NCI-H2107 treated with DMSO at 0.1 percent for 48 hours (cell line): ENCODE results near the gene ICA1.
"Not testable (repeated sequence)": the region's sequence is repeated elsewhere in the genome, so short reads cannot be mapped to it uniquely, and the experiment has no call there.

Experiments
- DNase-seq: peaks from one replicate; lab custom pipeline; 2025; ENCODE audit not compliant: unreplicated experiment; lab: John Stamatoyannopoulos, UW

The ICA1 gene

DNA sequence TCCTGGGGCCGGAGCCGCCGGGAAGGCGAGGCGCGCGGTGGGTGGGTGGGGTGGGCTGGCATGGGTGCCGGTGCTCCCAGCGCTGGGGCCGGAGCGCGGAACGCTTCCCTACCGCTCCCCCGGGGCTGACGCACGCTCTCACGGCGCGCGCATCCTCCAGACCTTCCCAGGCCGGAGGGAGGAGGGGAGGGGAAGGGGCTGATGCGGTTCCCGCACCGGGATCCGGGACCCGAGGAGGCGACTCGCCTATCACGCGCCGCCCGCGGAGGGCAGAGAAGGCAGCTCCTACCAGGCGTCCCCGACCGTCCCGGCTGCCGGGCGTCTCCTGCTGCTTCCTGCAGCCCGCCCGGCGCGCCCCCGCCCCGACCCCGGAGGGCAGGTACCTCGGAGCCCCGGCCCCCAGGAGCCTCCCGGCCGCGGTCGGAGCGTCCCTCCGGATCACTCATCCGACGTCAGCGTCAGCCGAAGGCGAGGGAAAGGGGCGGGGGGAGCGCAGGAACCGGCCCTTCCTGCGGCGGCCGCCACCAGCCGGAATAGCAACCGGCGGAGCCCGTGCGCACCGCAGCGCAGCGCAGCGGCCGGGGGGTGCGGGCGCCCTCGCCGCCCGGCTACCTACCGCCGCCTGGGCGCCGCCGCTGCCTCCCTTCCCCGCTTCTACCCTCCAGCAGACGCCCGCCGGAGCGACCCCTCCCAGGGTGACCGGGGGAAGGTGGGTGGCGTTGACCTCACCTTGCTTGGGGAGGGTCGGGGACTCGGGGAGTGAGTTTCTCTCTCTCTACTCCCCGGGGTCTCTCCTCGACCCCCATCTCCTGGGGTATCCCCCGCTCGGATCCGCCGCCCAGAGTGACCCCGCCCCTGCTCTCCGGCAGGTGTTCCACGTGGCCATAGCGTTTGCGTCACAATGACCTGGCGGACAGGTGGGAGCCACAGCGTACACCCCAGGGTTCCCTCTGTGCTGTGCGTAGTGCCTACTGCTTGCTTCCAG is at the start of gene ICA1:
TSS of gene ICA1 (minus strand) at position 457 of the 985 bp plus-strand sequence. CDS start 26,241 bp downstream, outside the sequence.
- peak; percentile 84 for DNase-seq

DNA sequence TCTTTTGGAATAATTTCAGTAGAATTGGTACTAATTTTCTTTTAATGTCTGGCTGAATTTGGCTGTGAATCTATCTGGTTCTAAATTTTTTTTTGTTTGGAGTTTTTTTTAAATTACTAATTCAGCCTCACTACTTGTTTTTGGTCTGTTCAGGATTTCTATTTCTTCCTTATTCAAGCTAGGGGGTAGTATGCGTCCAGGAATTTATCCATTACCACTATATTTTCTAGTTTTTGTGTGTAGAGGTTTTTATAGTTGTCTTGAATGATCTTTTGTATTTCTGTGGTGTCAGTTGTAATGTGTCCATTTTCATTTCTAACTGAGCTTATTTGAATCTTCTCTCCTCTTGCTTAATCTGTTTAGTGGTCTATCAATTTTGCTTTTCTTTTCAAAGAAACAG is 48.9 kb upstream of the ICA1 start:
- DNase-seq, result no peak

DNA sequence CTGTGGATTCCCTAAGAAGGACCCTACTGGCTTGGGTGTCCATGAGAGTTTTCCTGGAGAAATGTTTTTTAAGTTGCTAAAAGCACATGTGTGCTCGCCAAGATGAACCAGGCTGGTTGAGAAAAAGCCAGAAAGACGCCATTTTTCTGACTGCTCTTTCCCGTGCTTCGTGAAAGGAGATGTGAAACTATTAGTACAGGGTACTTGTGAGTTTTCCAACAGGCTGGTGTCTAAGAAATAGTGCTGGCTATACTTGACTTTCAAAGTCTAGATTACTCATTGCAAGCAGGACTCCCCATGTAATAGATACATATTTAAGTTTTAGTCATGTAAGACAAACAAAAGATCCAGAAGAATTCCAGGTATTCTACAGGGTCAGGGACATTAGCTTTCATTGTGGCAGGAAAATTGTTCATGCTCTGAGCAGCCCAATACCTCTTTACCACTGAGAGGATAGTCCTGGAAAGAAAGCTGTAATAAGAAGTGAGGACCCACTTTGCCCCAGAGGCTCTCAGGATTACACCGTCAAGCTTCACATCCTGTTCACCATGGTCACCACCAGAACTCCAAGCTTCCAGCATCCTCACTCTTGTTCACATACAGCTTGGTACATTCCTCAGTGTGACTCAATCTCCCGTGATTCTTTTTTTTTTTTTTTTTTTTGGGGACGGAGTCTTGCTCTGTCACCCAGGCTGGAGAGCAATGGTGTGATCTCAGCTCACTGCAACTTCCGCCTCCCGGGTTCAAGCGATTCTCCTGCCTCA is 43.8 kb upstream of the ICA1 start:
- no peak for DNase-seq

DNA sequence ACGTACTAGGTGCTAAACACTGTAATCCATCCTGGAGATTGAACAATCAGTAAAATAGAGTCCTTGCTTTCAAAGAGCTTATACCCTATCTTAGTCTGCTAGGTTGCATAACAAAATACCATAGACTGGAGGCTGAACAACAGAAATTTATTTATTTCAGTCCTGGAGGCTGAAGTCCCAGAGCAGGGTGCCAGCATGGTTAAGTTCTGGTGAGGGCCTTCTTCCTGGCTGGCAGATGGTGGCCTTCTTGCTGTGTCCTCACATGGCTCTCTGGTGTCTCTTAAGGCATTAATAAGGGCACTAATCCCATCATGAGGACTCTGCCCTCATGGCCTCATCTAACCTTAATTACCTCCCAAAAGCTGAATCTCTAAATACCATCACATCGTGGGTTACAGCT is 43.1 kb upstream of the ICA1 start:
- no peak for DNase-seq

DNA sequence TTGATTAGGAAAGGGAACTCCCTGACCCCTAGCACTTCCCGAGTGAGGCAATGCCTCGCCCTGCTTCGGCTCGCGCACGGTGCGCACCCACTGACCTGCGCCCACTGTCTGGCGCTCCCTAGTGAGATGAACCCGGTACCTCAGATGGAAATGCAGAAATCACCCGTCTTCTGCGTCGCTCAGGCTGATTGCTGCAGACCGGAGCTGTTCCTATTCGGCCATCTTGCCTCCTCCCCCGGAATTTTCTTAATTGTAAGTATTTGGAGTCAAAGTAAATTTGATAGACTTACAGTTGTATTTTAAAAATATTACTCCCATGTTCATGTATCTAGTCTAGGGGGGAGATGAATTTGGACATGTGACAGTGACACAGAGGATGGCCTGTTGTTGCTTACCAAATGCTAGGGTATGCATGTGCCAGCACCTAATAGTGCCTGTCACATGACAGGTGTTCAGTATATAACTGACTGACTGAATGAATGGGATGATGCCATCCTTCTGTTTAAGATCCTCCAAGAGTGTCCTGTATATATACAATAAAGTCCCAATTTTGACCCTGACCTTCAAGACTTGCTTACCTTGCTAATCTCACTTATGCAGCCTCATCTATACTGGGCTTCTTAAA is 42.0 kb upstream of the ICA1 start:
- no peak for DNase-seq

DNA sequence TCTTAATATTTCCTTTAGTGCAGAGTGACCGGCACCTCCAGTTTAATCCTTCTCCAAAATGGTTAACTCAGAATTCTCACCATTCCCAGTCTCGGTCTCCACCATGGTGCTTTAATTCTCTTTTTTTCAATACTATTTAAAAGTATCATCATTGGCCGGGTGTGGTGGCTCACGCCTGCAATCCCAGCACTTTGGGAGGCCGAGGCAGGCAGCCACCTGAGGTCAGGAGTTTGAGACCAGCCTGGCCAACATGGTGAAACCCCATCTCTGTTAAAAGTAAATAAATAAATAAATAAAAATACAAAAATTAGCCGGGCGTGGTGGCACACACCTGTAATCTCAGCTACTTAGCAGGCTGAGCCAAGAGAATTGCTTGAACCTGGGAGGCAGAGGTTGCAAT is 35.1 kb upstream of the ICA1 start:
- not testable (repeated sequence) for DNase-seq

DNA sequence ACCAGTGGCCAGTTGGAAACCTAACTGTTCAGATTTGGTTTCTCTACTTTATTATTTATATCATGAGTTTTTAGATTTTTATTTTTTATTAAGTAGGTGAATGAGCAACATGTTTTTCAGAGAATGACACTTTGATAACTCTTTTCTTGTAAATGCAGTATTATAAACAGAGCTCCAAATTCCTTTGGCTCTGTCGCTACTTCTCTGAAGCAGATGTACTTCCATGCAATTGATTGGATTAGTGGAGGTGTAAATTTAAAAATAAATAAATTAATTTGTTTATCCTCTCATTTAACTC is 34.3 kb upstream of the ICA1 start:
- DNase-seq, result no peak

DNA sequence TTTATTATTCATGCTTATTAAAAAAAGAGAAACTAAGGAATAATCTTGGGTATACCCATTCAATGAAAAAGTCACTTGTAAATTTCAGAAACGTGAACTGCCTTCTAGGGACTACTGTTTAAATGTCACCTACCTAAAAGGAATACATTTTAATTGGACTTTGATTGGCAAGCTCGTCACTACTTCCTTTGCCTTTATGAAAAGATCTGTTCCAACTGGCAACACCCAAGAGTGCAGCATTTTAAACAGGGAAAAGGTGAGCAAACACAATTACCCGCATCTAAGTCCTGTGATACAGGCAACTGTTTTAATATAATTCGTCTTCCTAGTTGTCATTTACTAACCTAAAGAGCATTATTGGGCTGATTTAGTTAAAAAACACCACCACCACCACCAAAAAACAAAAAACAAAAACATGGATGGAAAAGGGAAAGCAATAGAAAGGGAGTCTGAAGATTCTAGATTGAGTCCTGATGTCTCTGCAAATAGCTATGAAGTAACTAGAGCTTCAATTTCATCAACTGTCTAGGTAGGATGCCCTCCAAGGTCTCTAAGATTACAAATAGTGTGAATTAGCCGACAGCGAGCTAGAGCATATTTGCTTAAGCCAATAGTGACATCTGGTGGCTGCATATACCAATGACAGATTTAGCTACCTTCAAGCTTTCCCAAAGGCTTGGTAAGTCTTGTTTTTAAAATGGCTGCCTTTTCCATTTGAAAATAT is 33.8 kb upstream of the ICA1 start:
- DNase-seq, result peak; percentile 98

DNA sequence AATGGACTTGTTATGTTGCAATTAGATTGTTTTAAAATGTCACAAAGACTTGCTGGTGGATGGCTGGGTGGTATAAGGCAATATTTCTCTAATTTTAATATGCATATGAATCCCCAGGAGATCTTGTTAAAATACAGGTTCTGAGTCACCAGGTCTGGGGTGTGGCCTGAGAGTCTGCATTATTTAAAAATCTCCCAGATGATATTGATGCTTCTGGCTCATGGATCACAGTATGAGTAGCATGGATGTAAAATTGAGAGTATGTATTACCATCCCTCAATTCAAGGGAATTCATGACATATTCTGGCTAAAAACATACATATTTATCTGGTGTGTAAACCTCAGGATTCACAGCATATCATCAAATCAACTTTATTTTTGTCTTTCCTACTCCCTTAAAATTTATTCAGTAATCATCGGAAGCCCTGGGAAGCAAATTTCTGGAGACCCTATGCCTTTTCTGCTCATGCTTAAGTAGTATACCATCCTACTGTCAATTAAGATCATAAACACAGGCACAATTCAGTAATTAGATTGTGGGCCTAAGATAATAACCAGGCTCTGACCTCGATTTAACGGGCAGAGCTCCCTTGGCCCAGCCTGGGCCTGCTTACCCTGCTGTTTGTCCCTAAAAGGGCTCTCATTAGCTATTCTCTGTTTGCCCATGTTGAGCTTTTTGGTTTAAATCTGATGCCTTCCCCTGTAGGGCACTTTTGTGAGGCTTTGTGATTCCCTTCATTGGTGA is 29.6 kb upstream of the ICA1 start:
- DNase-seq, result no peak

DNA sequence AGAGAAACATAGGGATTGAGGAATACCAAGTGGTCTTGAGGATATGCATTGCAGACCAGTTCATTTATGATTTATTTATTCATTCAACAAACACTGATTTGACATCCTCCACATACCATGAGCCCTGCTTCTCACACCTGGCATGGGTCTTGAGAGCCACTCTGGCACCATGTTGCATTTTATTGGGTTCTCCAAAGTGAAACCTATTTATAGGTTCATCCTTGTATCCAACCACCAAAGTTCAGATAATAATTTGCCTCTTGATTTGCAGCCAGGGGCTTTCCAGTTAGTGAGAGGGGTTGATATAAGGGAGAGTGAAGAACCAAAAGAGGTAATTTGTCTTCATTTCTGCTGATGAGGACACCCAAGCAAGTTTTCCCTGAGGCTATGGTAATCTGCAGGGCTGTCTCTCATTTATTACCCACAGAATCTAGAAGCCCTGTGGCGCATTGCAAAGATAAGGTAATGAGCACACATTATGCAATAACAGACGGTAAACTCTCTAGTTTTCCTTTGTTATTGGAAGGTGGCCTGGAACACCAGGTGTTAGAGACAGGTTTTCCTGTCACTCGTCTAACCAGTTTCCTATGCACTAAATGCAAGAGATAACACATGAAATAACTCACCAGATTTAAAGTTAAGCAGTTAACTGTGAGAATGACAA is 28.8 kb upstream of the ICA1 start:
- DNase-seq, result peak; percentile 95

DNA sequence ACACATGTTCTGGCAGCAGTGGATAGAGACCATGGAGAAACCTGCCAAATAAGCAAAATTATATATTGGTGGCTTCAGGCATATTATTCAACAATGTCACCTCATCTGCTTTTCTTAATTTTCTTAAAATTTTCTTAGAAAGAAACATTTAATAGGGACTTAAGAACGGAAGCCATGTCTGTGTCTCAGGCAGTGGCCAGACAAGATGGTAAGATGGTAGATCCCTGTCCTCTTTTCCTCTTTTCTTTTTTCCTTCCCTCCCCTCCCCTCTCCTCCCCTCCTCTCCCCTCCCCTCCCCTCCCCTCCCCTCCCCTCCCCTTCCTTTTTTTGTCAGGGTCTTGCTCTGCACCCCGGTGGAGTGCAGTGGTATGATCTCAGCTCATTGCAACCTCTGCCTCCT is 24.2 kb upstream of the ICA1 start:
- DNase-seq, result no peak

DNA sequence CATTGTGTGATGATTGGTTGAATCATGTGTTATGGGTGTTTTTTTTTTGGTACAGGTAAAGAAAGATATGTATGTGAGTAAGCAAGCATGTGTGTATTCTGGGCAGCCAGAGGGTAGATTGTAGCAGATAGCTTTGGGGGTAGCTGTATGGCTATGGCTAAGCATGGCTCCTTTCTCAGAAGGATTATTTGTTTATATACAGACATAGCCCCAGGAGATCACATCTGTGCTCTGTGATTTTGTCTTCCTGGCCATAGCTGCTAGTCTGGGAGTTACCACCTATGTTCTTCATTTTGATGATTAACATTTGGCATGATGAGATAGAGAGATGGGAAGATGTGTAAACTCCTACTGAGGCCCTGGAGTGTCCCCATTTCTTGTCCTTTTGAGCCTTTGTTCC is 23.2 kb upstream of the ICA1 start:
- no peak for DNase-seq

DNA sequence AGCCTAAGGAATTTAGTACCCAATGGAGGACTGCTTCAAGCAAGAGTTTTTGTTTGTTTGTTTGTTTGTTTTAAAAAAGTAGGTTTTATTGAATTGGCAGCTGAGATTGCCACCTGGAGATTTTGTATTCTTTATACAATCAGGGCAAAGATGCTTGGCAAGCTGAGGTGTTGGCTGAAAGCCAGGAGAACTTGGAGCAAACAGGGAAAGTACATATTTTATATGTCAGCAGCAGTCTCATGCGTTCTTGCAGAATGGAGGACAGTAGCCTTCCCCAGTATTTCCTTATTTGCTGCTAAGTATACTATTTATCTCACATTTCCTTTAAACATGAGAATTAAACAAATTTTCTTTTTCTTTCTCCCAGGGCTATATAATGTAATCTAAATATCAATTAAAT is 22.6 kb upstream of the ICA1 start:
- DNase-seq, result no peak

DNA sequence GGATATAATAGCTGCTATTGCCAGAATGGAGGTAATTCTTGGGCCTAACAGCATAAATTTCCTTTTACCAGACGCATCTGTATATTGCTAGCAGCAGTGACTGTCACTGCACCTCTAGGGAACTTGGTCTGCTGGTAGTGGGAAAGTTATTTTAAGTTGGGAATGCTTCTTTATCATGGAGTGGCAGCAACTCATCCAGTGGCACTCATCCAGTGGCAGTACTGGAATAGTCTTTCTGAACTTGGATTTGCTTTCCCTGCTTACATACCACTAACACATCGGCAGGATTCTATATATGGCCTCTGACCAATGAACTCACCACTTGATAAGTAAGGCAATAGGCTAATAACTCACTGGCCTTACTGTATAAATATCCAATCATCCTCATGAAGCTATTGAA is 22.0 kb upstream of the ICA1 start:
- DNase-seq, result no peak

DNA sequence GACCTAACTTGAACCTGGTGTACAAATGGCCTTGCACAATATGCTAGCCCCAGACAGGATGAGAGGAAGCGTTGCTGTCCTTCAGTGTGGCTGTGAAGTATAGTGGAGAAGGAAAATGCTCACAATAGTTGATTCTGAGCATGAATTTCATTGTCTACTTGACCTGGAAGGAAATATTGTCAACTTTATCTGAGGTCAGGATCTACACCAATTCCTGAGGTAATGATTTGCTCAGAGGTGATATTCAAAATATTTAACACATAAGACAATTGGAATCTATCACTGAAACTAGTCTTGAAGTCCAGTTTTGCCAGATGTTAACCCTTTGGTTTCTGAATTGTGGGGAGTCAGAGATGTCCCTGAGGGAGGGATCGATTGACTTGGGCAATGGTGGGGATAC is 20.9 kb upstream of the ICA1 start:
- no peak for DNase-seq

DNA sequence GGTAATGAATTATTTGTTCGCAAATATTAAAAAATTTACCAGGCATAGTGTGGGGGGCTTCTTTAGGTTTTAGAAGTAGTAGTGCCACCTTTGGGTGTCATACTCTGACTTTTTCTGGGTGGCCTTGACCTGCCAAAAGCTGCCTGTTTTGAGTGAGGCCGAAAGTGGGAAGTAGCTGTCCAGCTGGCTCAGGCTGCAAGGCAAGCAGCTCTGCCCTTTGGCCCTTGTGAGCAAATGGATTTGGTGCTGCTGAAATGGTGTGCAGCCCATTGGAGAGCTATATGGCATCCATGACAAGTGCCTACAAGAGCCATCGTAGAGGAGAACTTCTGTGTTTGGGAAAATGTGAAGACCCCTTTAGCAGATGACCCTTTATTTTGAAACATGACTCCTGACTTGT is 20.2 kb upstream of the ICA1 start:
- no peak for DNase-seq

DNA sequence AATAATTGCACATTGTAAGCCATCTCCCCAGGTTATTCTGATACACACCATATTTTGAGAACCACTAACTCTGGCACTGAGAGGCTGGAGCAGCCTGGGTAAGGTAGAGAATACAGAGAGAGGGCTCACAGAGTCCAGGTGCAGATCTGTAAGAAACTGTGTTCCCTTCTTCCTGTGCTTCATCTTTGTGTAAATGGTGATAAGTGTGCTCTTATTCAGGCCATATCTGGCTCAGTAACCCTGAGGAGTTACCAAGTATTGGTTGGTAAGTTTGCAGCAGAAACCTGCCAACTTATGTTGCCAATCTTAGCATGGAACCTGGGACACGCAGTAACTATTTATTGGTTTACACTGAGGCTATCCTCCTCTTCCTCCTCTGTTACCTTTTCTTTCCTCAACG is 16.2 kb upstream of the ICA1 start:
- no peak for DNase-seq

DNA sequence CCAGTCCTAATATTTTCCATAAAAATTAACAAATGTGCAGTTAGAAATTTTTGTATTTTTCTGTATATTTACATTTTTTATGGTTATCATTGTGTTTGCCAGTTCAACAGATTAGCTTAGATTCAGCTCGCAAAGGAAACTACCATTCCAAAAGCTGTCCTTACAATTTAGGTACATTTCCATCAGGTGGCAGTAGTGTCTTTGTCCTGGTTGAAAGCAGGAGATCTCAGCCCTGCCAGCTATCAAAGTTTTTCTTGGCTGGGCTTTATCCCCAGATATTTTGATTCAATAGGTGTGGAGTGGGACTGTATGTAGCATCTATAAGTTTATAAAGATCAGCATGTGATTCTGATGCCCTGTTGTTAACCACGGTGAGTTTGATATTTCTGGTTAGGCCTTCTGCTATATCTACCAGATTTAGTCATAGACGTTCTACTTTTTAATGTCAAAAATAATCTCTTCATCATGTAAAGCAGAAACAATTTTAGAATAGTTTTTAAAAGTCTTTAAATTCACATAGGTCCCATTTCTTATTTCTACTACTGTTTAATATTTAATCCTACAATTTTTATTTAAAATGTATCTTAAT is 15.5 kb upstream of the ICA1 start:
- DNase-seq, result peak; percentile 48

DNA sequence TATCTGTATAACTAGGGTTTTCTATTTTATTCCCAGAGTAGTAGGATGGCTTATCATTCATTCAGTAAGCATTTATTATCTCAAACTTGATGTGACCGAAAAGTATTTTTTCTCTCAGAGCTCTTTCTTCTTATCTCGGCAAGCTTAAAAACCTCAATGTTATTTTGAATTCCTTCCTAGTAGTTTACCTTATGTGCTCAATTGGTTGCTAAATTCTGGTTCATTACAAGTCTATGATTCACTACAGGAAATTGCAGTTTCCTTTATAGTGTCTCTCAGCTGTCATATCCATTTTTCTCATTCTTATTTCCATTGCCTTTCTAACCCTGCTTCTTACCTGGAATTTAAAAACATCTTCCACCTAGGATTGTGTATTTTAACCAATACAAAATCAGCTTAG is 12.6 kb upstream of the ICA1 start:
- DNase-seq, result no peak

DNA sequence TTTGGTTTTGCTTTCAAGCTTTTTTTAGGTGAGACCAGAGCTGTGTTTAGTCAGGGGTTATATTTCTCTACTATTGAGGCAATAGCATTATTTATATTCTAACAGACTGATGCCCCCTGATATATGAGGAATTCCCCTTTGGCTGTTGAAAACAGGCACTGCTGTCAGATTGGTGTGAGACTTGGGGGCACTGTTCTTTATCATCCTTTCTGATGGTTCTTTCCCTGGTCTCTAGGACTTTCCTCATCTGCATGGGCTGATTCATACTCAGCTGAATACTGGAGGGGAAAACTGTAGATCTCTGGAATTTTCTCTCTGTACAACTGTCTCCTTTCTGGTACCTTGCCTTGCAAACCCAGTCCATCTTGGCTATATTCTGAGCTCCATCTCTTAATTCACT is 10.0 kb upstream of the ICA1 start:
- no peak for DNase-seq
